CD4-positive, alpha-beta memory T cell (primary cell): ENCODE measurements around the gene GPSM3. TPM values are rescaled to one million over a fixed set of nuclear protein-coding genes. Genes with fewer than 3 reads are reported as not detected.

Source experiments
- CTCF ChIA-PET: fragments of 350-600 bp; sonication (Branson Sonifier 250); formaldehyde crosslinking; loops from one replicate; lab custom pipeline; 2021; ENCODE audit warnings: inconsistent platforms; ENCODE audit not compliant: partially characterized antibody; lab: Charles Lee
- POLR2A ChIA-PET: fragments of 350-600 bp; sonication (Branson Sonifier 250); formaldehyde crosslinking; loops from one replicate; lab custom pipeline; 2021; ENCODE audit not compliant: partially characterized antibody; lab: Charles Lee
- DNase-seq, 5 donors: peaks; one replicate each; pipeline versions ENCODE4 v3.0.0 to v3.0.0-alpha.2; 2020 to 2022; ENCODE audit warnings: mixed read lengths in 1 of 5
- H3K27ac ChIP-seq: one replicate; pipeline ENCODE4 v1.7.0; 2013; ENCODE audit warnings: low read depth, low read length
- H3K27me3 ChIP-seq: 2 replicates; pipeline ENCODE4 v1.7.0; 2013; ENCODE audit warnings: mild to moderate bottlenecking, low read length, moderate library complexity; ENCODE audit not compliant: insufficient read depth
- H3K36me3 ChIP-seq: 2 replicates; pipeline ENCODE4 v1.7.0; 2013; ENCODE audit warnings: mild to moderate bottlenecking, low read length, moderate library complexity; ENCODE audit not compliant: insufficient read depth
- H3K4me1 ChIP-seq: 2 replicates; pipeline ENCODE4 v1.7.0; 2013; ENCODE audit warnings: mild to moderate bottlenecking, low read length, moderate library complexity; ENCODE audit not compliant: insufficient read depth
- H3K4me3 ChIP-seq, 2 donors: one replicate each; pipeline ENCODE4 v1.7.0; 2013; ENCODE audit warnings: low read length in 2 of 2, mild to moderate bottlenecking in 1 of 2
- H3K9me3 ChIP-seq, 2 donors: one replicate each; pipeline ENCODE4 v1.7.0; 2013; ENCODE audit warnings: low read length in 2 of 2, control low read depth in 1 of 2; ENCODE audit not compliant: control insufficient read depth in 1 of 2
- H3K27ac Mint-ChIP-seq, 7 donors: one replicate each; pipeline ENCODE4 v1.8.0; 2020 to 2021; ENCODE audit warnings: mixed read lengths in 7 of 7, mild to moderate bottlenecking in 6 of 7, inconsistent platforms in 3 of 7, moderate library complexity in 3 of 7
- H3K27me3 Mint-ChIP-seq, 2 donors: one replicate each; pipeline ENCODE4 v1.8.0; 2020 to 2021; ENCODE audit warnings: mixed read lengths in 2 of 2
- H3K36me3 Mint-ChIP-seq, 2 donors: one replicate each; pipeline ENCODE4 v1.8.0; 2020 to 2021; ENCODE audit warnings: mixed read lengths in 2 of 2, inconsistent platforms in 1 of 2, mild to moderate bottlenecking in 1 of 2
- H3K4me1 Mint-ChIP-seq, 4 donors: one replicate each; pipeline ENCODE4 v1.8.0; 2020 to 2021; ENCODE audit warnings: mixed read lengths in 4 of 4, mild to moderate bottlenecking in 1 of 4
- H3K4me3 Mint-ChIP-seq, 8 donors: one replicate each; pipeline ENCODE4 v1.8.0; 2020 to 2021; ENCODE audit warnings: mixed read lengths in 8 of 8, mild to moderate bottlenecking in 7 of 8, moderate library complexity in 6 of 8, inconsistent platforms in 3 of 8
- H3K9me3 Mint-ChIP-seq, 8 donors: one replicate each; pipeline ENCODE4 v1.8.0; 2020 to 2021; ENCODE audit warnings: mixed read lengths in 8 of 8, mild to moderate bottlenecking in 5 of 8, inconsistent platforms in 3 of 8, moderate library complexity in 1 of 8
- intact Hi-C: fragments of 100-400 bp; cut with micrococcal nuclease; formaldehyde crosslinking; loops from one replicate; pipeline ENCODE4 v1.15.1; 2023
- polyA plus RNA-seq, 2 donors: library from polyadenylated mRNA; unstranded; fragments of 300-500 nt; fragmentation: Illumina TruSeq; gene quantifications; one replicate each; pipeline ENCODE4 v1.2.3, GENCODE V29; 2021
- total RNA-seq, 2 experiments: library from RNA; stranded (reverse); gene quantifications; one replicate each; pipeline ENCODE4 v1.2.3, GENCODE V29; 2021

GPSM3 gene
- total and polyA plus RNA-seq, 4 experiments from 2014 or later, result 110 to 313 (median 237) TPM

GRCh38 chr6:32223258-32224235 is 31.1 kb upstream of the GPSM3 start, which contains the start of gene NOTCH4:
NOTCH4 (minus strand) TSS chr6:32224067; CDS start chr6:32223928, 139 bp downstream.
- Mint-ChIP-seq H3K9me3 (no peaks in the 10 kb centered on the region), H3K4me3 (no peak within 1 kb of the TSS), H3K27me3 (no peaks in the 10 kb centered on the region), H3K36me3 (no peaks in the 10 kb centered on the region), H3K4me1 (peaks cover 0 to 4% (median 2%) of the 10 kb centered on the region in 4 donors), H3K27ac (peak within 1 kb of the TSS in 3 of 7 donors; percentile 15 to 60 (median 22))
- no peaks in the 10 kb centered on the region for H3K4me1 ChIP-seq
- intact Hi-C loops, result no loop called here
- H3K27ac ChIP-seq, result no peak within 1 kb of the TSS
- H3K36me3 ChIP-seq, result no peaks in the 10 kb centered on the region
- no peaks in the 10 kb centered on the region for H3K9me3 ChIP-seq
- no peaks in the 10 kb centered on the region for H3K27me3 ChIP-seq
- CTCF ChIA-PET, result no interaction called here
- no peak for DNase-seq
- POLR2A ChIA-PET, result no interaction called here
- no peak within 1 kb of the TSS for H3K4me3 ChIP-seq

DNA sequence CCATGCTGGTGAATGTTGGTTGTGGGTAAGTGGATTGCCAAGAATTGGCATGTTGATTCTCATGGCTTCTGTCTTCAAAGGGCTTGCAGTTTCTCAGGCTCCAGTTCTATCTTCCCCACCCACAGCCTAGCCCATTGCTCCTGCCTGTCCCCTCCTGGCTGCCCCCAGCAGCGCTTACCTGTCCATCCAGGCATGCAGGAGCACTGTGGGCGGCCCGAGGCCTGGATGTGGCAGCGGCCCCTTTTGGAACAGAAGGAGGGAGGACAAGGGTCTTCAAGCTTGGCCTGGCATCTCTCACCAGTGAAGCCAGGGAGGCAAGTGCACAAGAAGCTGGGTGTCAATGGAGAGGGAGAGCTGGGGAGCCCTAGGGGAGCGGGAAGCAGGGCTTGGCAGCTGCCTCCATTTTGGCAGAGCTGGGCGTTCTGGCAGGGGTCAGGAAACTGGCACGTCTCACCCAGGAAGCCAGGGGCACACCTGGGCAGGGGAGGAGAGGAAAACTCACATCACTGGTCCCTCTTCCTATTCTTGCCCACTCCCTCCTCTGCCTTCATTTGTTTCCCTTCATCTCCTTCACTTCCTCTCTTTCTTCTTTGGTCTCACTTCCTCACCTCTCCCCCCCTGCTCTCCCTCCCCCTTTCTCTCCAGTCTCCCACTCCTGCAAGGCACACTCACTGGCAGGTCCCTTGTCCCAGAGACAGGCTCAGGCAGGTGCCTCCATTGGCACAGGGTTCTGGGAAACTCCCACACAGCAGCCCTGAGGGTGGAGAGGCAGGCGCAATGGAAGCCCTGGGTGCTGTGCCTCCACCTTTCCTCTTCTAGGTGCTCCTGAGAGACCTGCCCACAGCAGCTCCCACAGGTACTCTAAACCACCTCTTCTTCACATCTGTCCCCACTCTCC is 30.1 kb upstream of the GPSM3 start:
- Histone ChIP-seq H3K36me3 (no peaks in the 10 kb centered on the region), H3K4me1 (no peaks in the 10 kb centered on the region), H3K27ac (no peak overlapping the region), H3K4me3 (no peak overlapping the region), H3K27me3 (no peaks in the 10 kb centered on the region), H3K9me3 (no peaks in the 10 kb centered on the region)
- DNase-seq, result no peak
- intact Hi-C loops, result no loop called here
- no peak overlapping the region for H3K27ac Mint-ChIP-seq
- H3K4me1 Mint-ChIP-seq, result peaks cover 0 to 4% (median 2%) of the 10 kb centered on the region in 4 donors
- H3K27me3 Mint-ChIP-seq, result no peaks in the 10 kb centered on the region
- H3K9me3 Mint-ChIP-seq, result no peaks in the 10 kb centered on the region
- ChIA-PET POLR2A (no interaction called here), CTCF (no interaction called here)
- H3K4me3 Mint-ChIP-seq, result no peak overlapping the region
- H3K36me3 Mint-ChIP-seq, result no peaks in the 10 kb centered on the region

DNA sequence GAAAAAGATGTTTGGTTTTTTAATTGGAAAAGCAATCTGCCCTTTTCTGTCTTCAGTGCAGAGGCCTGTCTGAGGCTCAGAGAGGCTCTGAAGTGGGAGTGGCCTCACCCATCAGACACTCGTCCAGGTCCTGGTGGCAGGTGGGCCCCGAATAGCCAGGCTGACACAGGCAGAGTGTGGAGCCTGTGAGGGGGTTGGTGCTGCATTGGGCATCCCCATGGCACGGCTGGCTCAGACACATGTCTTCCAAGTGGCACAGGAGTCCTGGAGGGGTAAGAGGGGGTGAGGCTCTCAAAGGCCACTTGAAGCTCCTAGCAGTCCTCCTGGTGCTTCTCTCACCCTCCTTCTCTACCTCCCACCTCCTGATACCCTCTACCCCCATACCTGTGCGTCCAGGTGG is 27.6 kb upstream of the GPSM3 start:
- Mint-ChIP-seq H3K36me3 (no peaks in the 10 kb centered on the region), H3K4me1 (peaks cover 0 to 4% (median 3%) of the 10 kb centered on the region in 4 donors), H3K9me3 (no peaks in the 10 kb centered on the region), H3K27ac (no peak overlapping the region), H3K27me3 (no peaks in the 10 kb centered on the region), H3K4me3 (no peak overlapping the region)
- no peaks in the 10 kb centered on the region for H3K27me3 ChIP-seq
- DNase-seq, result no peak
- no peak overlapping the region for H3K27ac ChIP-seq
- no peaks in the 10 kb centered on the region for H3K36me3 ChIP-seq
- no peaks in the 10 kb centered on the region for H3K9me3 ChIP-seq
- H3K4me3 ChIP-seq, result no peak overlapping the region
- CTCF ChIA-PET, result no interaction called here
- POLR2A ChIA-PET, result no interaction called here
- no peaks in the 10 kb centered on the region for H3K4me1 ChIP-seq
- intact Hi-C loops, result no loop called here

- intact Hi-C loops, result no loop called here
- POLR2A ChIA-PET, result no interaction called here
- Mint-ChIP-seq H3K27me3 (no peaks in the 10 kb centered on the region), H3K27ac (no peak overlapping the region), H3K4me3 (no peak overlapping the region), H3K4me1 (peaks cover 0 to 6% (median 4%) of the 10 kb centered on the region in 4 donors), H3K36me3 (no peaks in the 10 kb centered on the region), H3K9me3 (no peaks in the 10 kb centered on the region)
- no peak for DNase-seq
- no peaks in the 10 kb centered on the region for H3K36me3 ChIP-seq
- no peaks in the 10 kb centered on the region for H3K27me3 ChIP-seq
- H3K4me3 ChIP-seq, result no peak overlapping the region
- H3K9me3 ChIP-seq, result no peaks in the 10 kb centered on the region
- no peaks in the 10 kb centered on the region for H3K4me1 ChIP-seq
- CTCF ChIA-PET, result interaction anchor here (0.8 kb wide), 1 partner anchor 36 kb away, joined by 3 read pairs; no protein-coding TSS in a partner anchor
- no peak overlapping the region for H3K27ac ChIP-seq
These were observed 25.7 kb upstream of the GPSM3 start for GRCh38 chr6:32218167-32218566.

GRCh38 chr6:32216998-32217397 is 24.6 kb upstream of the GPSM3 start:
- no peaks in the 10 kb centered on the region for H3K4me1 ChIP-seq
- no peaks in the 10 kb centered on the region for H3K36me3 ChIP-seq
- Mint-ChIP-seq H3K4me3 (no peak overlapping the region), H3K27me3 (no peaks in the 10 kb centered on the region), H3K36me3 (no peaks in the 10 kb centered on the region), H3K27ac (peak overlapping the region in 1 of 7 donors; percentile 74), H3K4me1 (peaks cover 0 to 6% (median 0%) of the 10 kb centered on the region in 4 donors), H3K9me3 (no peaks in the 10 kb centered on the region)
- H3K9me3 ChIP-seq, result no peaks in the 10 kb centered on the region
- H3K27me3 ChIP-seq, result no peaks in the 10 kb centered on the region
- intact Hi-C loops, result no loop called here
- CTCF ChIA-PET, result no interaction called here
- no peak overlapping the region for H3K4me3 ChIP-seq
- no peak overlapping the region for H3K27ac ChIP-seq
- no peak for DNase-seq
- POLR2A ChIA-PET, result interaction anchor here (0.6 kb wide), 1 partner anchor 20 kb away, joined by 3 read pairs; no protein-coding TSS in a partner anchor

GRCh38 chr6:32216285-32216684 is 23.8 kb upstream of the GPSM3 start:
- Histone ChIP-seq H3K4me1 (no peaks in the 10 kb centered on the region), H3K4me3 (no peak overlapping the region), H3K27ac (no peak overlapping the region), H3K27me3 (no peaks in the 10 kb centered on the region), H3K36me3 (no peaks in the 10 kb centered on the region), H3K9me3 (no peaks in the 10 kb centered on the region)
- intact Hi-C loops, result no loop called here
- Mint-ChIP-seq H3K9me3 (no peaks in the 10 kb centered on the region), H3K4me3 (no peak overlapping the region), H3K36me3 (no peaks in the 10 kb centered on the region), H3K4me1 (peaks cover 0 to 6% (median 0%) of the 10 kb centered on the region in 4 donors), H3K27me3 (no peaks in the 10 kb centered on the region), H3K27ac (peak overlapping the region in 1 of 7 donors; percentile 74)
- no peak for DNase-seq
- ChIA-PET CTCF (interaction anchor here (0.7 kb wide), 1 partner anchor 333 kb away, joined by 3 read pairs; no protein-coding TSS in a partner anchor), POLR2A (no interaction called here)
